H9 (cell line): ENCODE measurements around the gene CCDC57. TPM values are rescaled to one million over a fixed set of nuclear protein-coding genes. Genes with fewer than 3 reads are reported as not detected.

Experiments
- DNase-seq: peaks from one replicate; pipeline ENCODE4 v3.0.0-alpha.2; 2017
- H2AFZ ChIP-seq: one replicate; pipeline ENCODE4 v1.6.1; 2013; ENCODE audit warnings: mild to moderate bottlenecking, low read length, control low read depth, moderate library complexity
- H2AK5ac ChIP-seq: 2 replicates; pipeline ENCODE4 v1.6.1; 2013; ENCODE audit warnings: low read length, control low read depth, mixed read lengths; ENCODE audit not compliant: insufficient read length
- H2BK120ac ChIP-seq: one replicate; pipeline ENCODE4 v1.6.1; 2013; ENCODE audit warnings: low read depth, mild to moderate bottlenecking, low read length, control low read depth, inconsistent platforms; ENCODE audit not compliant: poor library complexity, severe bottlenecking
- H2BK12ac ChIP-seq: 2 replicates; pipeline ENCODE4 v1.6.1; 2013; ENCODE audit warnings: low read length, control low read depth, mixed read lengths, low read depth; ENCODE audit not compliant: insufficient read length
- H2BK15ac ChIP-seq: 2 replicates; pipeline ENCODE4 v1.6.1; 2013; ENCODE audit warnings: low read depth, low read length, control low read depth
- H2BK20ac ChIP-seq: one replicate; pipeline ENCODE4 v1.6.1; 2013; ENCODE audit warnings: low read depth, mild to moderate bottlenecking, low read length, control low read depth, inconsistent platforms; ENCODE audit not compliant: poor library complexity, severe bottlenecking
- H2BK5ac ChIP-seq: 2 replicates; pipeline ENCODE4 v1.6.1; 2013; ENCODE audit warnings: low read length, control low read depth, mixed read lengths; ENCODE audit not compliant: insufficient read length
- H3K14ac ChIP-seq: 2 replicates; pipeline ENCODE4 v1.6.1; 2013; ENCODE audit warnings: low read length, control low read depth; ENCODE audit not compliant: insufficient read depth
- H3K18ac ChIP-seq: 2 replicates; pipeline ENCODE4 v1.6.1; 2013; ENCODE audit warnings: low read depth, mild to moderate bottlenecking, mixed read lengths, low read length, control low read depth; ENCODE audit not compliant: insufficient read length
- H3K23ac ChIP-seq: 2 replicates; pipeline ENCODE4 v1.6.1; 2013; ENCODE audit warnings: low read length, control low read depth, mixed read lengths, low read depth; ENCODE audit not compliant: insufficient read length
- H3K23me2 ChIP-seq: 2 replicates; pipeline ENCODE4 v1.6.1; 2013; ENCODE audit warnings: low read depth, mild to moderate bottlenecking, mixed read lengths, low read length, control low read depth; ENCODE audit not compliant: insufficient read length, poor library complexity, severe bottlenecking
- H3K27ac ChIP-seq: 2 replicates; pipeline ENCODE4 v1.5.1; 2013; ENCODE audit warnings: low read length, control low read depth, mixed read lengths, low read depth; ENCODE audit not compliant: insufficient read length
- H3K27me3 ChIP-seq: 2 replicates; pipeline ENCODE4 v1.6.1; 2013; ENCODE audit warnings: low read length, control low read depth, inconsistent platforms; ENCODE audit not compliant: insufficient read depth
- H3K4ac ChIP-seq: 2 replicates; pipeline ENCODE4 v1.6.1; 2013; ENCODE audit warnings: low read depth, mild to moderate bottlenecking, control low read depth, inconsistent platforms, low read length, moderate library complexity
- H3K4me1 ChIP-seq: 2 replicates; pipeline ENCODE4 v1.6.1; 2013; ENCODE audit warnings: low read length, control low read depth, inconsistent platforms; ENCODE audit not compliant: insufficient read depth
- H3K4me2 ChIP-seq: 2 replicates; pipeline ENCODE4 v1.6.1; 2013; ENCODE audit warnings: low read length, control low read depth, mixed read lengths; ENCODE audit not compliant: insufficient read length, insufficient read depth
- H3K56ac ChIP-seq: 2 replicates; pipeline ENCODE4 v1.6.1; 2013; ENCODE audit warnings: low read depth, mild to moderate bottlenecking, mixed read lengths, low read length, control low read depth; ENCODE audit not compliant: insufficient read length
- H3K79me1 ChIP-seq: 2 replicates; pipeline ENCODE4 v1.6.1; 2013; ENCODE audit warnings: low read depth, mild to moderate bottlenecking, moderate library complexity, low read length, control low read depth, inconsistent platforms; ENCODE audit not compliant: insufficient read depth, poor library complexity, severe bottlenecking
- H3K79me2 ChIP-seq: 2 replicates; pipeline ENCODE4 v1.6.1; 2013; ENCODE audit warnings: low read length, control low read depth, inconsistent platforms; ENCODE audit not compliant: insufficient read depth
- H3K9ac ChIP-seq: 2 replicates; pipeline ENCODE4 v1.6.1; 2013; ENCODE audit warnings: low read length, control low read depth, mixed read lengths; ENCODE audit not compliant: insufficient read length; ENCODE audit errors: extremely low read depth
- H3K9me3 ChIP-seq: one replicate; pipeline ENCODE4 v1.6.1; 2013; ENCODE audit warnings: low read depth, low read length, inconsistent platforms; ENCODE audit not compliant: control insufficient read depth
- H3T11ph ChIP-seq: one replicate; pipeline ENCODE4 v1.6.1; 2013; ENCODE audit warnings: mild to moderate bottlenecking, low read length, control low read depth, inconsistent platforms
- H4K20me1 ChIP-seq: one replicate; pipeline ENCODE4 v1.6.1; 2013; ENCODE audit not compliant: control insufficient read depth, insufficient read length, insufficient read depth
- H4K5ac ChIP-seq: 2 replicates; pipeline ENCODE4 v1.6.1; 2013; ENCODE audit warnings: low read depth, mild to moderate bottlenecking, mixed read lengths, low read length, control low read depth; ENCODE audit not compliant: insufficient read length
- H4K8ac ChIP-seq: replicated peaks from 2 replicates; pipeline ENCODE4 v1.6.1; 2013; ENCODE audit warnings: low read length, control low read depth, mixed read lengths, low read depth; ENCODE audit not compliant: insufficient read length
- H4K91ac ChIP-seq: 2 replicates; pipeline ENCODE4 v1.6.1; 2013; ENCODE audit warnings: low read depth, mild to moderate bottlenecking, moderate library complexity, mixed read lengths, low read length, control low read depth; ENCODE audit not compliant: insufficient read length
- H3K27ac Mint-ChIP-seq, 3 experiments: 2 replicates in 2 of 3; 3 replicates in 1 of 3; pipeline ENCODE4 v1.8.0; 2020 to 2021; ENCODE audit warnings: mixed read lengths in 3 of 3, mild to moderate bottlenecking in 1 of 3, moderate library complexity in 1 of 3
- H3K27me3 Mint-ChIP-seq: 2 replicates; pipeline ENCODE4 v1.8.0; 2021; ENCODE audit warnings: low read depth, mild to moderate bottlenecking, moderate library complexity, mixed read lengths
- H3K36me3 Mint-ChIP-seq, 3 experiments: 2 replicates in 2 of 3; 3 replicates in 1 of 3; pipeline ENCODE4 v1.8.0; 2020 to 2021; ENCODE audit warnings: low read depth in 3 of 3, mixed read lengths in 3 of 3; ENCODE audit not compliant: insufficient read depth in 1 of 3
- H3K4me1 Mint-ChIP-seq, 2 experiments: 2 replicates each; pipeline ENCODE4 v1.8.0; 2020; ENCODE audit warnings: mixed read lengths in 2 of 2
- H3K4me3 Mint-ChIP-seq, 2 experiments: 2 replicates in 1 of 2; 3 replicates in 1 of 2; pipeline ENCODE4 v1.8.0; 2020 to 2021; ENCODE audit warnings: mild to moderate bottlenecking in 2 of 2, mixed read lengths in 2 of 2, moderate library complexity in 1 of 2
- H3K9me3 Mint-ChIP-seq, 2 experiments: 2 replicates in 1 of 2; 3 replicates in 1 of 2; pipeline ENCODE4 v1.8.0; 2020; ENCODE audit warnings: mild to moderate bottlenecking in 2 of 2, mixed read lengths in 2 of 2, moderate library complexity in 1 of 2
- WGBS: extraction: QIAGEN DNeasy Blood & Tissue Kit; methylation state at CpG from one replicate; pipeline ENCODE4 v1.1.7; 2013; ENCODE audit warnings: missing lambda C conversion rate, low lambda C conversion rate, mixed read lengths; ENCODE audit not compliant: insufficient read length; ENCODE audit errors: extremely low coverage; 5-methylcytosine and 5-hydroxymethylcytosine counted together
- total RNA-seq: library from RNA; stranded (reverse); gene quantifications from 2 replicates; pipeline ENCODE4 v1.2.1, GENCODE V29; 2021
- TF ChIP-seq, protein P1 (sequence below): fragments of 200-600 bp; sonication (generic); conservative IDR thresholded peaks from 3 replicates; pipeline ENCODE4 v1.8.0; 2021; ENCODE audit warnings: antibody characterized with exemption, mild to moderate bottlenecking

The CCDC57 gene
- total RNA-seq, 1 experiment from 2014 or later, result 11.0 TPM

DNA sequence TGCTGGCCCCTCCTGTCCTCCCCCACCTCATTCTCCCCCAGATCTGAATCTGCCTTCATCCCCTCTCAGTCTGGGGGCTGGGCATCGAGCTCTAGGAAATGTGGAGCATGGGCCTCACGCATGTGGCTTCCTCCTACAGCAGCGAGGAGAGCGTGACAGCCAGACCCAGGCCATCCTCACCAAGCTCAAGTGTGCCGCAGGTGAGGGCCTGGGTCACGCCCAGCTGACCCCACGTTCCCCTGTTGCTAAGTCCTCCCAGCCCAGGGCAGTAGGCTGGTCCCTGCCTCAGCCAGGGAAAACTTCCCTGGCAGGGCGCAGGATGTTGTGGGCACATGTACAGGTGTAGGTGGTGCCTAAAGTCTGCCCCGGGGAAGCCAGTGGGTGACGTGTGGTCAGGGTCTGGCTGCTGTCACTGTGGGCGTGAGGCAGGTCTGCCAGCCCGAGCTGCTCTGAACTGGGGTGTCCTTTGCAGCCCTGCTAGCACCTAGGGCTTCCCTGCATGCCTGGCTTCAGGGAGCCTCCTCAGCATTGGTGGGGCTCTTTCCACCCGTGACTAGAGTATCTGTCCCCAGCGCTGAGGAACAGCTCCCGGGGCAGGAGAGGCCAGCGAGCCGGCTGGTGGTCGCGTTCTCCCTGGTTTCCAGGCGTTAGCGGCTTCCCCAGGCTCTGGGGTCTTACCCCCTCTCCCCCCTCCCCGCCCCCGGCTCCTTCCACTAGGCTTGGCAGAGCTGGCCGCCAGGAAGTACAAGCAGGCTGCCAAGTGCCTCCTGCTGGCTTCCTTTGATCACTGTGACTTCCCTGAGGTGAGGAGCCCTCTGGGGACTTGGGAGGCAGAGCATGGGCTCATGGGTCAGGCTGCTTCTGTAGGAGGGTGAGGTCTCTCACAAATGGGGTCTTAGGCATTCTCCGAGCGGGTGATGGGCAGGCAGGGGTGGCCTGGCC is 157.3 kb downstream of the CCDC57 start:
- Histone ChIP-seq H2BK15ac (no peak overlapping the region), H2BK20ac (no peak overlapping the region), H3K56ac (no peak overlapping the region), H4K91ac (no peak overlapping the region), H4K20me1 (peaks cover 3% of the 10 kb centered on the region), H3T11ph (no peak overlapping the region), H3K27me3 (no peaks in the 10 kb centered on the region), H3K4me1 (no peaks in the 10 kb centered on the region), H2BK12ac (no peak overlapping the region), H3K9ac (no peak overlapping the region), H3K23ac (no peak overlapping the region), H3K23me2 (no peaks in the 10 kb centered on the region), H3K4me2 (no peak overlapping the region), H3K79me1 (peaks cover 2% of the 10 kb centered on the region), H2BK5ac (no peak overlapping the region), H3K9me3 (no peaks in the 10 kb centered on the region), H2AK5ac (no peak overlapping the region), H3K18ac (no peak overlapping the region), H2BK120ac (no peak overlapping the region), H3K4ac (no peak overlapping the region), H3K14ac (no peak overlapping the region; the same call in 1 of the 2 replicates), H4K5ac (no peak overlapping the region), H3K79me2 (no peaks in the 10 kb centered on the region), H3K27ac (no peak overlapping the region), H4K8ac (no peak overlapping the region), H2AFZ (no peak overlapping the region)
- Mint-ChIP-seq H3K27ac (no peak overlapping the region), H3K27me3 (no peaks in the 10 kb centered on the region; the same call in 1 of the 2 replicates), H3K9me3 (no peaks in the 10 kb centered on the region), H3K4me1 (peaks cover 0 to 13% of the 10 kb centered on the region in 2 experiments; a peak in 2 of 4 replicates), H3K4me3 (peak overlapping the region in 1 of 2 experiments; percentile 38; a peak in 1 of 5 replicates), H3K36me3 (peaks cover 6 to 43% (median 37%) of the 10 kb centered on the region in 3 experiments)
- DNase-seq, result no peak
- WGBS, result no CpG with 5 or more reads among the region's 26 CpGs
- TF ChIP-seq, protein P1, sequence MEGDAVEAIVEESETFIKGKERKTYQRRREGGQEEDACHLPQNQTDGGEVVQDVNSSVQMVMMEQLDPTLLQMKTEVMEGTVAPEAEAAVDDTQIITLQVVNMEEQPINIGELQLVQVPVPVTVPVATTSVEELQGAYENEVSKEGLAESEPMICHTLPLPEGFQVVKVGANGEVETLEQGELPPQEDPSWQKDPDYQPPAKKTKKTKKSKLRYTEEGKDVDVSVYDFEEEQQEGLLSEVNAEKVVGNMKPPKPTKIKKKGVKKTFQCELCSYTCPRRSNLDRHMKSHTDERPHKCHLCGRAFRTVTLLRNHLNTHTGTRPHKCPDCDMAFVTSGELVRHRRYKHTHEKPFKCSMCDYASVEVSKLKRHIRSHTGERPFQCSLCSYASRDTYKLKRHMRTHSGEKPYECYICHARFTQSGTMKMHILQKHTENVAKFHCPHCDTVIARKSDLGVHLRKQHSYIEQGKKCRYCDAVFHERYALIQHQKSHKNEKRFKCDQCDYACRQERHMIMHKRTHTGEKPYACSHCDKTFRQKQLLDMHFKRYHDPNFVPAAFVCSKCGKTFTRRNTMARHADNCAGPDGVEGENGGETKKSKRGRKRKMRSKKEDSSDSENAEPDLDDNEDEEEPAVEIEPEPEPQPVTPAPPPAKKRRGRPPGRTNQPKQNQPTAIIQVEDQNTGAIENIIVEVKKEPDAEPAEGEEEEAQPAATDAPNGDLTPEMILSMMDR, result no peak
